ENCODE results near the gene CIT. TPM values are rescaled to one million over a fixed set of nuclear protein-coding genes. Genes with fewer than 3 reads are reported as not detected.

Gene CIT
- total and polyA plus RNA-seq, 10 of the 15 experiments (the other 5 are each of a cell fraction or from before 2014, with no cell fraction given) = 1.0 to 38.2 (median 14.9) TPM

- H2AFZ ChIP-seq (ENCODE audit: control insufficient read depth, low read depth, low read length) = no peak overlapping the region
- no TSS peak for BruUV-seq (replicated peaks)
- H3K27ac ChIP-seq (ENCODE audit: control insufficient read depth, insufficient read depth) = no peak overlapping the region
- H3K27me3 ChIP-seq (replicated peaks in 1 of 2; ENCODE audit: control insufficient read depth in 2 of 2, insufficient read depth in 2 of 2, low read length in 1 of 2) = no peaks in the 10 kb centered on the region
- DNase-seq (ENCODE audit: low read depth, low spot score) (no peak), FAIRE-seq (no peak), ATAC-seq (no peak)
- H3K4me3 ChIP-seq = no peak overlapping the region
- H3K79me2 ChIP-seq (ENCODE audit: control insufficient read depth, insufficient read depth, low read length) = no peaks in the 10 kb centered on the region
- no peaks in the 10 kb centered on the region for H4K20me1 ChIP-seq (ENCODE audit: control insufficient read depth, insufficient read depth)
- ChIA-PET SMC1A (ENCODE audit: uncharacterized antibody, unreplicated experiment) (no interaction called here), POLR2A (no interaction called here), CTCF (no interaction called here), RAD21 (ENCODE audit: unreplicated experiment) (no interaction called here)
- in situ Hi-C loops (cut with MboI) (no loop called here), intact Hi-C loops (cut with micrococcal nuclease; ENCODE audit: unreplicated experiment) (no loop called here)
- no peaks in the 10 kb centered on the region for H3K4me1 ChIP-seq (ENCODE audit: control insufficient read depth, insufficient read depth, low read length)
- H3K9me3 ChIP-seq (replicated peaks; ENCODE audit: control insufficient read depth, insufficient read depth, low read length) = no peaks in the 10 kb centered on the region
- H3K36me3 ChIP-seq (ENCODE audit: control insufficient read depth in 2 of 2, insufficient read depth in 2 of 2, low read length in 1 of 2) = no peaks in the 10 kb centered on the region
- no peak overlapping the region for H3K9ac ChIP-seq (ENCODE audit: control insufficient read depth, insufficient read depth, low read length)
- H3K4me2 ChIP-seq (ENCODE audit: control insufficient read depth, insufficient read depth) = no peak overlapping the region
- TF ChIP-seq CUX1 (IDR thresholded peaks at IDR 0.05; ENCODE audit: insufficient replicate concordance, low read depth, low read length) (no peak), RELB (IDR thresholded peaks at IDR 0.05; ENCODE audit: low read depth) (no peak), HSF1 (IDR thresholded peaks at IDR 0.05; ENCODE audit: low read depth, low read length) (no peak), SMAD1 (IDR thresholded peaks at IDR 0.05; ENCODE audit: low read depth, partially characterized antibody) (no peak)
- TF ChIP-seq, protein P1, sequence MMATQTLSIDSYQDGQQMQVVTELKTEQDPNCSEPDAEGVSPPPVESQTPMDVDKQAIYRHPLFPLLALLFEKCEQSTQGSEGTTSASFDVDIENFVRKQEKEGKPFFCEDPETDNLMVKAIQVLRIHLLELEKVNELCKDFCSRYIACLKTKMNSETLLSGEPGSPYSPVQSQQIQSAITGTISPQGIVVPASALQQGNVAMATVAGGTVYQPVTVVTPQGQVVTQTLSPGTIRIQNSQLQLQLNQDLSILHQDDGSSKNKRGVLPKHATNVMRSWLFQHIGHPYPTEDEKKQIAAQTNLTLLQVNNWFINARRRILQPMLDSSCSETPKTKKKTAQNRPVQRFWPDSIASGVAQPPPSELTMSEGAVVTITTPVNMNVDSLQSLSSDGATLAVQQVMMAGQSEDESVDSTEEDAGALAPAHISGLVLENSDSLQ (IDR thresholded peaks at IDR 0.05) = no peak
- WGBS (ENCODE audit: insufficient coverage, insufficient replicate concordance, low lambda C conversion rate, missing lambda C conversion rate) = 0% methylated on average over 1 of the region's 1 CpG
These were observed 37.5 kb upstream of the CIT start for GRCh38 chr12:119914666-119915065.
